GM12878 (cell line): ENCODE data around the gene CD86. TPM values are rescaled to one million over a fixed set of nuclear protein-coding genes. Genes with fewer than 3 reads are reported as not detected.

Experiments
- ATF7 ChIP-seq: fragments of 450-650 bp; IDR thresholded peaks from 2 replicates; pipeline ENCODE4 v1.6.1; 2016; ENCODE audit warnings: low read depth, mild to moderate bottlenecking
- CEBPZ ChIP-seq: fragments of 150-350 bp; IDR thresholded peaks from 2 replicates; pipeline ENCODE4 v1.6.1; 2016; ENCODE audit warnings: low read depth, low read length
- EGR1 ChIP-seq, 2 experiments: IDR thresholded peaks; 1 replicate in 1 of 2; 2 replicates in 1 of 2; pipeline ENCODE4 v1.6.1; 2011 to 2012; ENCODE audit warnings: low read depth in 2 of 2, low read length in 2 of 2, borderline replicate concordance in 1 of 2, mild to moderate bottlenecking in 1 of 2, moderate library complexity in 1 of 2
- GATAD2B ChIP-seq: fragments of 450-650 bp; conservative IDR thresholded peaks from 2 replicates; pipeline ENCODE4 v1.6.1; 2017; ENCODE audit warnings: low read depth, mild to moderate bottlenecking, moderate library complexity
- HDGF ChIP-seq: fragments of 450-650 bp; IDR thresholded peaks from 2 replicates; pipeline ENCODE4 v1.6.1; 2016; ENCODE audit warnings: antibody characterized with exemption
- IRF3 ChIP-seq: fragments of 450-650 bp; IDR thresholded peaks from 2 replicates; pipeline ENCODE4 v1.6.1; 2014; ENCODE audit warnings: mild to moderate bottlenecking
- IRF4 ChIP-seq: IDR thresholded peaks from 2 replicates; pipeline ENCODE4 v1.6.1; 2011; ENCODE audit warnings: low read depth, low read length
- KAT2A ChIP-seq: conservative IDR thresholded peaks from 2 replicates; pipeline ENCODE4 v1.6.1; 2011; ENCODE audit warnings: low read depth, low read length; ENCODE audit not compliant: control insufficient read depth
- NKRF ChIP-seq: fragments of 450-650 bp; conservative IDR thresholded peaks from 2 replicates; pipeline ENCODE4 v1.6.1; 2017; ENCODE audit warnings: mild to moderate bottlenecking, moderate library complexity
- NRF1 ChIP-seq: conservative IDR thresholded peaks from 2 replicates; pipeline ENCODE4 v1.6.1; 2011; ENCODE audit warnings: mild to moderate bottlenecking, low read depth, low read length, improper control_type of control experiment
- PBX3 ChIP-seq: IDR thresholded peaks from 2 replicates; pipeline ENCODE4 v1.6.1; 2011; ENCODE audit warnings: mild to moderate bottlenecking, low read depth, low read length, moderate library complexity; ENCODE audit not compliant: insufficient replicate concordance
- PRDM15 ChIP-seq: fragments of 450-650 bp; formaldehyde crosslinking; IDR thresholded peaks from 2 replicates; pipeline ENCODE4 v1.4.0; 2020; ENCODE audit warnings: mild to moderate bottlenecking, moderate library complexity
- RB1 ChIP-seq: fragments of 450-650 bp; formaldehyde crosslinking; IDR thresholded peaks from 2 replicates; pipeline ENCODE4 v1.6.1; 2017; ENCODE audit warnings: mild to moderate bottlenecking, borderline replicate concordance
- SREBF1 ChIP-seq: IDR thresholded peaks from 2 replicates; pipeline ENCODE4 v1.6.1; 2012; ENCODE audit warnings: mild to moderate bottlenecking, low read length
- SREBF2 ChIP-seq: IDR thresholded peaks from 2 replicates; pipeline ENCODE4 v1.6.1; 2012; ENCODE audit warnings: mild to moderate bottlenecking, low read length
- TCF12 ChIP-seq: IDR thresholded peaks from 2 replicates; pipeline ENCODE4 v1.6.1; 2011; ENCODE audit warnings: low read depth, mild to moderate bottlenecking, low read length
- USF2 ChIP-seq: IDR thresholded peaks from 2 replicates; pipeline ENCODE4 v1.6.1; 2011; ENCODE audit warnings: low read depth, low read length, improper control_type of control experiment, borderline replicate concordance
- ZNF207 ChIP-seq: fragments of 450-650 bp; IDR thresholded peaks from 2 replicates; pipeline ENCODE4 v1.6.1; 2014; ENCODE audit warnings: antibody characterized with exemption, mild to moderate bottlenecking, borderline replicate concordance
- ZNF274 ChIP-seq: IDR thresholded peaks from one replicate; pipeline ENCODE4 v1.8.0; 2011; ENCODE audit not compliant: insufficient read length, insufficient read depth
- polyA plus RNA-seq, 11 experiments: library from polyadenylated mRNA; depleted of rRNA in 4 of 11; unstranded in 6 of 11; stranded (reverse) in 5 of 11; fragments of >200 nt; fragmentation: Nextera tagmentation in 4 of 11; fragmentation: Illumina TruSeq in 1 of 11; extraction: Ambion mirVana in 4 of 11; extraction: Trizol in 1 of 11; gene quantifications; 1 replicate in 1 of 11; 2 replicates in 10 of 11; pipeline versions ENCODE4 v1.2.1 to v1.2.3, GENCODE V29; 2011 to 2016; ENCODE audit warnings: inconsistent platforms in 2 of 11, missing spikeins in 2 of 11, low read depth in 1 of 11
- total RNA-seq, 4 experiments: library from RNA; depleted of rRNA in 3 of 4; stranded (reverse); fragments of >200 nt in 3 of 4; fragmentation: Illumina TruSeq in 1 of 4; extraction: Trizol in 1 of 4; gene quantifications; 2 replicates each; pipeline versions ENCODE4 v1.2.1 to v1.2.3, GENCODE V29; 2013 to 2021

The CD86 gene
- total and polyA plus RNA-seq, 10 of the 15 experiments (the other 5 are each of a cell fraction or from before 2014, with no cell fraction given): 40.9 to 100 (median 55.5) TPM

GRCh38 chr3:122055215-122055614, at the start of gene CD86 (continued):
- no peak for TF ChIP-seq PRDM15
- TF ChIP-seq NRF1: no peak
- no peak for TF ChIP-seq GATAD2B
- TF ChIP-seq EGR1 (IDR thresholded peaks at IDR 0.05; ENCODE audit: borderline replicate concordance in 1 of 2, low read depth in 2 of 2, low read length in 2 of 2): no peak
- no peak for TF ChIP-seq ZNF207
- TF ChIP-seq RB1: no peak
- TF ChIP-seq TCF12: no peak
- TF ChIP-seq PBX3: no peak
- no peak for TF ChIP-seq SREBF2
- peak; percentile 67 for TF ChIP-seq IRF4
- no peak for TF ChIP-seq IRF3
- no peak for TF ChIP-seq SREBF1
- peak; percentile 51; the same call in 1 of the 2 replicates for TF ChIP-seq ATF7
- TF ChIP-seq HDGF: no peak
- TF ChIP-seq NKRF: no peak
- TF ChIP-seq USF2: no peak
- no peak for TF ChIP-seq KAT2A
- no peak for TF ChIP-seq CEBPZ
- TF ChIP-seq ZNF274: no peak
